Stomach smooth muscle (tissue), 2 donors: ENCODE measurements around the gene NFIA.

Experiments
- H3K27ac ChIP-seq: one replicate; pipeline ENCODE4 v1.7.0; 2013; ENCODE audit warnings: mild to moderate bottlenecking, low read length, inconsistent platforms
- H3K27me3 ChIP-seq, 2 donors: one replicate each; pipeline ENCODE4 v1.7.0; 2013; ENCODE audit warnings: low read length in 2 of 2; ENCODE audit not compliant: insufficient read depth in 2 of 2, control insufficient read depth in 1 of 2
- H3K36me3 ChIP-seq, 2 donors: one replicate each; pipeline ENCODE4 v1.7.0; 2013; ENCODE audit warnings: low read length in 2 of 2; ENCODE audit not compliant: control insufficient read depth in 2 of 2, insufficient read depth in 2 of 2
- H3K4me1 ChIP-seq: one replicate; pipeline ENCODE4 v1.7.0; 2013; ENCODE audit warnings: low read length; ENCODE audit not compliant: control insufficient read depth, insufficient read depth
- H3K4me3 ChIP-seq, 2 donors: one replicate each; pipeline ENCODE4 v1.7.0; 2013; ENCODE audit warnings: low read length in 2 of 2
- H3K9ac ChIP-seq, 2 donors: one replicate each; pipeline ENCODE4 v1.7.0; 2013; ENCODE audit warnings: low read length in 2 of 2, mild to moderate bottlenecking in 1 of 2
- H3K9me3 ChIP-seq, 2 donors: one replicate each; pipeline ENCODE4 v1.7.0; 2013; ENCODE audit warnings: low read length in 2 of 2; ENCODE audit not compliant: control insufficient read depth in 2 of 2
- donor health status: healthy.
- donor health status: Pancreatic carcinoma.

Gene NFIA

GRCh38 chr1:61498342-61498741 lies 416.0 kb downstream of the NFIA start:
- Histone ChIP-seq H3K36me3 (no peaks in the 10 kb centered on the region), H3K9ac (no peak overlapping the region), H3K4me1 (no peaks in the 10 kb centered on the region), H3K27ac (no peak overlapping the region), H3K4me3 (no peak overlapping the region), H3K9me3 (no peaks in the 10 kb centered on the region), H3K27me3 (no peaks in the 10 kb centered on the region)

- Histone ChIP-seq H3K27me3 (no peaks in the 10 kb centered on the region), H3K4me3 (no peak overlapping the region), H3K9me3 (no peaks in the 10 kb centered on the region), H3K9ac (no peak overlapping the region), H3K36me3 (no peaks in the 10 kb centered on the region), H3K27ac (no peak overlapping the region), H3K4me1 (no peaks in the 10 kb centered on the region)
Measured at GRCh38 chr1:61501971-61502916, 419.9 kb downstream of the NFIA start.

GRCh38 chr1:61504305-61504704 lies 421.9 kb downstream of the NFIA start:
- Histone ChIP-seq H3K9ac (no peak overlapping the region), H3K4me3 (no peak overlapping the region), H3K27me3 (no peaks in the 10 kb centered on the region), H3K27ac (no peak overlapping the region), H3K9me3 (no peaks in the 10 kb centered on the region), H3K4me1 (no peaks in the 10 kb centered on the region), H3K36me3 (no peaks in the 10 kb centered on the region)

- Histone ChIP-seq H3K9ac (no peak overlapping the region), H3K27ac (no peak overlapping the region), H3K36me3 (no peaks in the 10 kb centered on the region), H3K27me3 (no peaks in the 10 kb centered on the region), H3K4me1 (no peaks in the 10 kb centered on the region), H3K4me3 (no peak overlapping the region), H3K9me3 (no peaks in the 10 kb centered on the region)
Measured at GRCh38 chr1:61504852-61505390, 422.6 kb downstream of the NFIA start.

- Histone ChIP-seq H3K4me1 (no peaks in the 10 kb centered on the region), H3K9me3 (no peaks in the 10 kb centered on the region), H3K9ac (no peak overlapping the region), H3K27me3 (no peaks in the 10 kb centered on the region), H3K36me3 (no peaks in the 10 kb centered on the region), H3K27ac (no peak overlapping the region), H3K4me3 (no peak overlapping the region)
Measured at GRCh38 chr1:61506236-61506635, 423.9 kb downstream of the NFIA start.

DNA sequence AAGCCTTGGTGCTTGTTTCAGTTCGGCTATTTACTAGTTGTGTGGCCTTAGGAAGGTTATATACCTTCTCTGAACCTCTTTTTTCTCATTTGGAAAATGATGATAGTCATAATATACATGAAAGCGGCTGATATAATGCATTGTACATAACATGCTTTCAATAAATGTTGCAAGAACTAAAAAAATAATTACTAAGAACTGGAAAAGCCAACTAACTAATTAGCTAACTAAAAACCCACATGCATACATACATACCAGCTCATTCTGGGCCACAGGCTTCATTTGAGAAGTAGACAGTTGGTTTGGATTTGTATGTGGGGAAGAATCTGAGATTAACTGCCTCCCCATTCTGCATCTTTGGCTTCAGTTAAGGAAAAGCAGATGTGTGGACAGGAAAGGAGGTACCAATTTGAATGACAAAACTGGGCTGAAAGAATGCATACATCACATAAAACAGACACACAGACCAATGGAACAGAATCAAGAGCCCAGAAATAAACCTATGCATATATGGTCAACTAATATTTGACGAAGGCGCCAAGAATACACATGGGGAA lies 424.7 kb downstream of the NFIA start:
- no peaks in the 10 kb centered on the region for H3K36me3 ChIP-seq
- no peak overlapping the region for H3K9ac ChIP-seq
- H3K4me1 ChIP-seq: no peaks in the 10 kb centered on the region
- no peak overlapping the region for H3K27ac ChIP-seq
- no peak overlapping the region for H3K4me3 ChIP-seq
- no peaks in the 10 kb centered on the region for H3K9me3 ChIP-seq
- no peaks in the 10 kb centered on the region for H3K27me3 ChIP-seq
